Adrenal gland (tissue), 12 donors: Measurements from ENCODE around the gene TBATA. TPM values are rescaled to one million over a fixed set of nuclear protein-coding genes. Genes with fewer than 3 reads are reported as not detected.

Experiments
- DNase-seq, 7 donors: peaks; one replicate each; pipeline ENCODE4 v3.0.0-alpha.2; 2019 to 2020
- H3K27ac ChIP-seq, 5 donors: fragments of 200-600 bp; sonication (generic) in 4 of 5; 1 replicate in 3 of 5; 2 replicates in 2 of 5; pipeline versions ENCODE4 v1.5.1 to v1.8.0; 2016 to 2020; ENCODE audit warnings: mild to moderate bottlenecking in 1 of 5
- H3K27me3 ChIP-seq: fragments of 200-600 bp; 2 replicates; pipeline ENCODE4 v1.8.0; 2021
- H3K36me3 ChIP-seq, 2 donors: fragments of 200-600 bp; replicated peaks in 1 of 2; 1 replicate in 1 of 2; 2 replicates in 1 of 2; pipeline versions ENCODE4 v1.5.1 to v1.8.0; 2018 to 2022
- H3K4me1 ChIP-seq, 2 donors: fragments of 200-600 bp; replicated peaks in 1 of 2; 1 replicate in 1 of 2; 2 replicates in 1 of 2; pipeline versions ENCODE4 v1.5.1 to v1.8.0; 2018 to 2021
- H3K4me3 ChIP-seq, 4 donors: fragments of 200-600 bp; sonication (generic) in 3 of 4; one replicate each; pipeline ENCODE4 v1.5.1; 2016 to 2018
- H3K9me3 ChIP-seq, 3 donors: fragments of 200-600 bp; sonication (generic) in 1 of 3; replicated peaks in 1 of 3; 1 replicate in 2 of 3; 2 replicates in 1 of 3; pipeline versions ENCODE4 v1.5.1 to v1.8.0; 2016 to 2021
- POLR2A ChIP-seq, 2 donors: fragments of 450-650 bp; IDR thresholded peaks; one replicate each; pipeline ENCODE4 v1.6.1; 2017; ENCODE audit warnings: antibody characterized with exemption in 2 of 2, mild to moderate bottlenecking in 2 of 2, moderate library complexity in 1 of 2
- WGBS, 4 donors: extraction: QIAGEN DNeasy Blood & Tissue Kit in 2 of 4; methylation state at CpG; one replicate each; pipeline versions ENCODE4 v1.1.5 to v1.1.7; 2013 to 2017; 5-methylcytosine and 5-hydroxymethylcytosine counted together
- intact Hi-C, 2 donors: fragments of 100-400 bp; cut with DNase I; formaldehyde crosslinking; loops; one replicate each; pipeline versions ENCODE4 v1.14.1 to v1.15.0; 2022 to 2023
- polyA plus RNA-seq, 3 donors: library from polyadenylated mRNA; stranded (reverse); fragments of 200-250 nt in 2 of 3; fragments of 350-450 nt in 1 of 3; fragmentation: Illumina TruSeq in 1 of 3; extraction: RNeasy Lipid Tissue Mini Kit (QIAGEN cat#74804) in 1 of 3; gene quantifications; one replicate each; pipeline ENCODE4 v1.2.3, GENCODE V29; 2013 to 2014
- total RNA-seq, 9 donors: library from RNA; depleted of rRNA in 4 of 9; stranded (reverse); fragments of >200 nt in 4 of 9; fragments of 120-200 nt in 1 of 9; fragmentation: NEBNext Ultra II Directional in 1 of 9; extraction: Animal tissue kit (Norgen Biotek cat#: 25700) in 1 of 9; gene quantifications; one replicate each; pipeline versions ENCODE4 v1.1.0 to v1.2.4, GENCODE V29; 2013 to 2023
- TF ChIP-seq, protein P1 (sequence below), 6 experiments: fragments of 450-650 bp in 4 of 6; fragments of 200-600 bp in 2 of 6; sonication (generic) in 1 of 6; IDR thresholded peaks; 1 replicate in 5 of 6; 2 replicates in 1 of 6; pipeline versions ENCODE4 v1.5.1 to v1.8.0; 2016 to 2021; ENCODE audit warnings: antibody characterized with exemption in 6 of 6, mild to moderate bottlenecking in 2 of 6, moderate library complexity in 1 of 6
- donor health status: healthy with polysubstance abuse.
- donor health status: Bipolar disorder and iron deficiency.
- donor health status: DM: yes; HTN: yes; CAD: no.
- donor health status: DM: no; HTN: no; CAD: no.
- donor health status: DM: no; HTN: no; CAD: no.
- donor health status: DM: yes; HTN: yes; CAD: no.

TBATA gene
- total and polyA plus RNA-seq, 12 donors, result 0.17 TPM; not detected in 11

DNA sequence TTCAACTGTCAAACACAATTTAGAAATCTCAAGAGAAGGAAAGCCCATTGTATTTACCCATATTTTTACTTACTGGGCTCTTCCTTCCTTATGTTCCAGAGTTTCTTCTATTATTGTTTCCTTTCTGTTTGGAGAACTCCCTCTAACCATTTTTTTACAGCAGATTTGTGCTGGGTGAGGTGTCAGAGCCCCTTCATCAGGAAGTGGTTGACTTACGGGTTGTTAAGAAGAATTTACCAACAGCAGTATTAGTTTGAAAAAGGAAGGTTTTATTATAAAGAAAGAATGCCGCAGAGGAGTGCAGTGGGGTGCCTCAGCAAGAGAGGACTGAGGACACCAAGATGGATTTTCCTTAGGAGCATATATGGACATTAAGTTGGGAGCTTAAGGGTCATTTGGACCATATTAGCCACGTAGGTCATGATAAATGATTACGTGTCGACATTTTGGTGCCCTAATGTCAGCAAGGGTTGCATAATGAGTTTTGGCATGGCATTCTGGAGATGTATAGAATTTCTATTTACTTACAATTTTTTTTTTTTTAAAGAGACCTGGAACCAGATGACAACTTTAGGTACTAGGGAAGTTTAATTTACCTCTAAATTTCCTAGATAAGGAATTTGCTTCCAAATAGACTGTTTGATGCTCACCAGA, 6.3 kb upstream of the TBATA start:
- Histone ChIP-seq H3K27me3 (no peaks in the 10 kb centered on the region), H3K27ac (no peak overlapping the region), H3K36me3 (no peaks in the 10 kb centered on the region), H3K9me3 (no peaks in the 10 kb centered on the region), H3K4me1 (peaks cover 0 to 7% of the 10 kb centered on the region in 2 donors), H3K4me3 (no peak overlapping the region)
- intact Hi-C loops, result no loop called here
- no peak for DNase-seq
- TF ChIP-seq POLR2A (IDR thresholded peaks at IDR 0.05), result no peak
- TF ChIP-seq, protein P1, sequence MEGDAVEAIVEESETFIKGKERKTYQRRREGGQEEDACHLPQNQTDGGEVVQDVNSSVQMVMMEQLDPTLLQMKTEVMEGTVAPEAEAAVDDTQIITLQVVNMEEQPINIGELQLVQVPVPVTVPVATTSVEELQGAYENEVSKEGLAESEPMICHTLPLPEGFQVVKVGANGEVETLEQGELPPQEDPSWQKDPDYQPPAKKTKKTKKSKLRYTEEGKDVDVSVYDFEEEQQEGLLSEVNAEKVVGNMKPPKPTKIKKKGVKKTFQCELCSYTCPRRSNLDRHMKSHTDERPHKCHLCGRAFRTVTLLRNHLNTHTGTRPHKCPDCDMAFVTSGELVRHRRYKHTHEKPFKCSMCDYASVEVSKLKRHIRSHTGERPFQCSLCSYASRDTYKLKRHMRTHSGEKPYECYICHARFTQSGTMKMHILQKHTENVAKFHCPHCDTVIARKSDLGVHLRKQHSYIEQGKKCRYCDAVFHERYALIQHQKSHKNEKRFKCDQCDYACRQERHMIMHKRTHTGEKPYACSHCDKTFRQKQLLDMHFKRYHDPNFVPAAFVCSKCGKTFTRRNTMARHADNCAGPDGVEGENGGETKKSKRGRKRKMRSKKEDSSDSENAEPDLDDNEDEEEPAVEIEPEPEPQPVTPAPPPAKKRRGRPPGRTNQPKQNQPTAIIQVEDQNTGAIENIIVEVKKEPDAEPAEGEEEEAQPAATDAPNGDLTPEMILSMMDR (IDR thresholded peaks at IDR 0.05), result no peak
- WGBS, 4 donors, result 66 to 77% (median 72%) methylated on average over 5 of the region's 5 CpGs

DNA sequence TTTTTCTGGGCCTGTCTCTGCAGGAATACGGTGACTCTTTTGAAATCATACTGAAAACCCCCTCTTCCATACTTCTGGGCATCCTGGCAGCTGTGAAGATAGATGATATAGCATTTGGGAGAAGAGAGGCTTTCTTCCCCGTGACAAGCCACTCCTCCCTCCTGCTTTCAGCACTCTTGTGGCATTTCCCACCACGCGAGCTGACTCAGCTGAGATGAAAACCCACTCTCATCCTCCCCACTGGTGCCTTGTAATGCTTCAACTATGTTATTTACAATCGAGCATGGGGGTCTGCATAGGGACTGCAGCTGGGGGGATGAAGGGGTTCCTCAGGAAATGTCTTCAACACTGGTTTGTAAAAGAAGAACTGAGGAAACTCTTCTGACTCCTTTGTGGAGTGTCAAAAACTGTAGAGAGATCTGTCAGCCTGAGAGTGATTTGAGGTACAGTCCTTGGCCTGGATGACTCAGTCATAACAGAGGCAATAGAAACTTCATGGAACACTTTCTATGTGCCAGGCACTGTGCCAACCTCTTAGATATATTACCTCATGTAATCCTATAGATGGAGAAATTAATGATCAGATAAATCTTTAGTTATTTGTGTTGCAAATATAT, 1.7 kb upstream of the TBATA start:
- Histone ChIP-seq H3K27me3 (peaks cover 4% of the 10 kb centered on the region), H3K36me3 (no peaks in the 10 kb centered on the region), H3K4me3 (no peak overlapping the region), H3K9me3 (no peaks in the 10 kb centered on the region), H3K4me1 (peaks cover 0 to 9% of the 10 kb centered on the region in 2 donors), H3K27ac (no peak overlapping the region)
- intact Hi-C loops, result no loop called here
- peak in 3 of 7 donors; percentile 27 to 35 (median 32) for DNase-seq
- 35 to 60% (median 43%) methylated on average over 5 of the region's 5 CpGs for WGBS, 4 donors
- TF ChIP-seq, protein P1 (IDR thresholded peaks at IDR 0.05), result no peak
- no peak for TF ChIP-seq POLR2A (IDR thresholded peaks at IDR 0.05)

DNA sequence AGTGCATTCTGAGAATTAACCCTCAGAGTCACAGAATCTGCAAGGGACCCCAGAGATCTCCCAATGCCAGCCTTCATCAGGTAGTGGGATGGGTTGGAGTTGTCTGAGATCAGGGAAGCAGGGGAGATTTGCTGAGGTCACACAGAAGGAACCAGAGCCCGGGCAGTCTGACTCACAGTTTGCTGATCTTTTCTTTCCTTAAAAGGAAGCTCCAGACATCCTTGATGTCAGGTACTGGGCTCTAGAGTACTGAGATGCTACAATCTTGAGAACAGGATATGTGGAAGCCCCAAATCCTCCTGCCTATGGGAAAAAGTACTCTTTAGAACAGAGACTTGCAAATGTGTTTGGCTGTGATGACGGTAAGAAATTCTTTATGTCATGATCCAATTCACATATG, 706 bp downstream of the TBATA start:
- no peak for TF ChIP-seq POLR2A (IDR thresholded peaks at IDR 0.05)
- TF ChIP-seq, protein P1 (IDR thresholded peaks at IDR 0.05), result no peak
- 41 to 72% (median 64%) methylated on average over 2 of the region's 2 CpGs for WGBS, 4 donors
- no peak for DNase-seq
- Histone ChIP-seq H3K27me3 (peaks cover 4% of the 10 kb centered on the region), H3K27ac (no peak overlapping the region), H3K9me3 (no peaks in the 10 kb centered on the region), H3K4me1 (peaks cover 0 to 9% of the 10 kb centered on the region in 2 donors), H3K4me3 (no peak overlapping the region), H3K36me3 (no peaks in the 10 kb centered on the region)
- intact Hi-C loops, result no loop called here

DNA sequence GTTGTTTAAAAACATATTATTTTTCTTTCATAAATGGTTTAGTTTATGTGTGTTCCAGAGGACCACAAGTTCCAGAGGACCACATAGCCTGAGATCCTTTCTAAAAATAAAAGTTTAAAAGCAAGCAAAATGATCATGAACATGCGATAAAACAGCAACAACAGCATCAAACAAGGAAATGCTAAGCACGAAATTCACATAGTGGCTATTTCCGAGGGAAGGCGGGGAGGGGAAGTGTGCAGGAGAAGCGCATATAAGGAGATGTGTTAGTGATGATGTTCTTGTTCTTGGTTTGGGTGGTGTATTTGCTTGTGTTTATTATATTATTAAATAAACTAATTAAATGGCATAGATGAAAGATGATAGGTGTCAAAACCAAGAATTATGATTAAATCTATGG, 1.2 kb downstream of the TBATA start:
- peaks cover 4% of the 10 kb centered on the region for H3K27me3 ChIP-seq
- no peaks in the 10 kb centered on the region for H3K9me3 ChIP-seq
- intact Hi-C loops, result no loop called here
- no peak overlapping the region for H3K4me3 ChIP-seq
- no peak overlapping the region for H3K27ac ChIP-seq
- TF ChIP-seq, protein P1 (IDR thresholded peaks at IDR 0.05), result no peak
- TF ChIP-seq POLR2A (IDR thresholded peaks at IDR 0.05), result no peak
- H3K36me3 ChIP-seq, result no peaks in the 10 kb centered on the region
- peaks cover 0 to 9% of the 10 kb centered on the region in 2 donors for H3K4me1 ChIP-seq
- 66 to 78% (median 70%) methylated on average over 5 of the region's 5 CpGs for WGBS, 4 donors
- no peak for DNase-seq
